Transverse colon (tissue), 4 donors: ENCODE measurements around the gene PTMS. TPM values are rescaled to one million over a fixed set of nuclear protein-coding genes. Genes with fewer than 3 reads are reported as not detected.
A peak's percentile ranks its signal among the peaks of the same experiment; 100 is the strongest.

ENCODE experiments used
- DNase-seq: peaks from one replicate; pipeline ENCODE4 v3.0.0-alpha.2; 2019
- H3K27ac ChIP-seq, 4 donors: fragments of 200-600 bp; sonication (generic); 2 replicates each; pipeline ENCODE4 v1.5.1; 2016 to 2018; ENCODE audit warnings: inconsistent platforms in 4 of 4
- H3K27me3 ChIP-seq: fragments of 200-600 bp; sonication (generic); 2 replicates; pipeline ENCODE4 v1.5.1; 2017; ENCODE audit warnings: inconsistent platforms
- H3K36me3 ChIP-seq, 4 donors: fragments of 200-600 bp; sonication (generic); 2 replicates each; pipeline ENCODE4 v1.5.1; 2017 to 2019; ENCODE audit warnings: inconsistent platforms in 4 of 4
- H3K4me1 ChIP-seq, 4 donors: fragments of 200-600 bp; sonication (generic); 2 replicates each; pipeline ENCODE4 v1.5.1; 2017 to 2020; ENCODE audit warnings: inconsistent platforms in 4 of 4
- H3K4me3 ChIP-seq, 4 donors: fragments of 200-600 bp; sonication (generic); 1 replicate in 1 of 4; 2 replicates in 3 of 4; pipeline versions ENCODE4 v1.5.1 to v1.6.1; 2017 to 2019; ENCODE audit warnings: inconsistent platforms in 4 of 4
- H3K9me3 ChIP-seq, 2 donors: fragments of 200-600 bp; sonication (generic); 2 replicates each; pipeline ENCODE4 v1.5.1; 2017 to 2019; ENCODE audit warnings: inconsistent platforms in 2 of 2
- EP300 ChIP-seq: sonication (generic); formaldehyde crosslinking; IDR thresholded peaks from one replicate; pipeline ENCODE4 v1.6.1; 2017; ENCODE audit warnings: antibody characterized with exemption, low read depth
- POLR2A ChIP-seq: fragments of 450-650 bp; IDR thresholded peaks from one replicate; pipeline ENCODE4 v1.6.1; 2016; ENCODE audit warnings: antibody characterized with exemption, mild to moderate bottlenecking, moderate library complexity
- POLR2AphosphoS5 ChIP-seq, 3 donors: sonication (generic); formaldehyde crosslinking; IDR thresholded peaks; one replicate each; pipeline ENCODE4 v1.6.1; 2016; ENCODE audit warnings: antibody characterized with exemption in 3 of 3
- WGBS, 2 donors: methylation state at CpG; one replicate each; pipeline ENCODE4 v1.1.5; 2018; ENCODE audit warnings: low coverage in 1 of 2; 5-methylcytosine and 5-hydroxymethylcytosine counted together
- in situ Hi-C, 4 donors: fragments of 200-750 bp; cut with MboI; loops; one replicate each; pipeline versions ENCODE4 v1.15.0 to v1.15.1; 2017; ENCODE audit warnings: low sequenced_read_pairs in 3 of 4, low pct_ligation_motif_present in 1 of 4, low pct_unique_long_range_greater_than_20kb in 1 of 4
- intact Hi-C: fragments of 100-400 bp; cut with DNase I; formaldehyde crosslinking; loops from one replicate; pipeline ENCODE4 v1.15.1; 2023; ENCODE audit warnings: low total_unique reads
- total RNA-seq, 4 donors: library from RNA; depleted of rRNA; stranded (reverse); fragments of >200 nt; gene quantifications; one replicate each; pipeline ENCODE4 v1.1.0, GENCODE V29; 2016
- TF ChIP-seq, protein P1 (sequence below), 5 experiments: fragments of 200-600 bp in 3 of 5; fragments of 450-650 bp in 2 of 5; sonication (generic) in 3 of 5; IDR thresholded peaks; 1 replicate in 2 of 5; 2 replicates in 3 of 5; pipeline ENCODE4 v1.5.1; 2016 to 2017; ENCODE audit warnings: antibody characterized with exemption in 5 of 5, inconsistent platforms in 3 of 5, mild to moderate bottlenecking in 2 of 5, moderate library complexity in 1 of 5

Gene PTMS
- total RNA-seq, 4 donors from 2014 or later, result 64.0 to 124 (median 83.9) TPM

DNA sequence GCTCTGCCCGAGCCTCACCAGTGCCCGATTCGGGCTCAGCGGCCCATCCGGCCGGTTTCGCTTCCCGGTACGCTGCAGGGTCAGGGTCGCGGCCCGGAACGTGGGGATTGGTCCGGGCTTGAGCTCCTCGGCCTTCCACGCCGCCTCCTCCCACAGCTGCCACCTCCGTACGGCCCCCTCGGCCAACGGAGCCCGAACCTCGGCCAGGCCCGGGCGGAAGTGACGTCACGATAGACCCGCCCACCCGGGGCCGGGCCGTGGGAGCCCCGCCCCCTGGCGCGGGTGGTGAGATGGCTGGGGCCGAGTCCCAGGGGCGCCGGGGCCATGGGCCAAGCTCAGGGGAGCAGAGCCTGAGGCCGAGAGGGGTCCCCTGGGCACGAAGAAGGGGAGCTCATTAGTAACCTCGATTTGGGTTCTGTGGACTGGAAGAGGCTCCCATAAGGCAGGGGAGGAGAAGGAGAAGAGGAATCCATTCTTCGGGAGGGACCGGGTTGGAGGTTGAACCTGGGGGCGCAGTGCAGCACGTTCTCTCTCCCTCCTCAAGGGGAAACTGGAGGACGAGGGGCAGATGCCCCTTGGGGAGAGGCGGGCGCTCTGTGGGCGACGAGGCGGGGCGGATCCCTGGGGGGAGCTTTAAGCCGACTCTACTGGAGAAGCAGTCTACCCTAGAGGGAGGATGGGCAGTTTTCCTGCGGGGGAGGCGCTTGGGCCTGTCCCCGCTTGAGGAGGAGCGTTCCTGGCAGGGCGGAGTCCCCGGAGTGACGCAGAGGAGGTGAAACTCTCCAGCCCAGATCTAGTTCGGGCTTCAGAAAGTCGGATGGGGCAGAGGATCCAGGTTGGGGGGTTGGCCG lies 13.0 kb upstream of the PTMS start, which contains the start of gene MLF2:
MLF2 (minus strand) TSS at position 221 of the 851 bp plus-strand sequence. CDS start 807 bp downstream, outside the sequence.
- no peaks in the 10 kb centered on the region for H3K27me3 ChIP-seq
- no peaks in the 10 kb centered on the region for H3K9me3 ChIP-seq
- H3K4me3 ChIP-seq, result peak within 1 kb of the TSS; percentile 78 to 93 (median 84)
- peaks cover 0 to 30% (median 17%) of the 10 kb centered on the region in 4 donors for H3K36me3 ChIP-seq
- TF ChIP-seq EP300 (peak; percentile 23), POLR2A (peak; percentile 96), POLR2AphosphoS5 (IDR thresholded peaks at IDR 0.05) (peak; percentile 96 to 99 (median 98))
- TF ChIP-seq, protein P1, sequence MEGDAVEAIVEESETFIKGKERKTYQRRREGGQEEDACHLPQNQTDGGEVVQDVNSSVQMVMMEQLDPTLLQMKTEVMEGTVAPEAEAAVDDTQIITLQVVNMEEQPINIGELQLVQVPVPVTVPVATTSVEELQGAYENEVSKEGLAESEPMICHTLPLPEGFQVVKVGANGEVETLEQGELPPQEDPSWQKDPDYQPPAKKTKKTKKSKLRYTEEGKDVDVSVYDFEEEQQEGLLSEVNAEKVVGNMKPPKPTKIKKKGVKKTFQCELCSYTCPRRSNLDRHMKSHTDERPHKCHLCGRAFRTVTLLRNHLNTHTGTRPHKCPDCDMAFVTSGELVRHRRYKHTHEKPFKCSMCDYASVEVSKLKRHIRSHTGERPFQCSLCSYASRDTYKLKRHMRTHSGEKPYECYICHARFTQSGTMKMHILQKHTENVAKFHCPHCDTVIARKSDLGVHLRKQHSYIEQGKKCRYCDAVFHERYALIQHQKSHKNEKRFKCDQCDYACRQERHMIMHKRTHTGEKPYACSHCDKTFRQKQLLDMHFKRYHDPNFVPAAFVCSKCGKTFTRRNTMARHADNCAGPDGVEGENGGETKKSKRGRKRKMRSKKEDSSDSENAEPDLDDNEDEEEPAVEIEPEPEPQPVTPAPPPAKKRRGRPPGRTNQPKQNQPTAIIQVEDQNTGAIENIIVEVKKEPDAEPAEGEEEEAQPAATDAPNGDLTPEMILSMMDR (IDR thresholded peaks at IDR 0.05), result peak in 2 of 5 experiments; percentile 98
- H3K4me1 ChIP-seq, result peaks cover 12 to 22% (median 15%) of the 10 kb centered on the region in 4 donors
- peak within 1 kb of the TSS; percentile 98 to 99 (median 99) for H3K27ac ChIP-seq
- WGBS, 2 donors, result 0% methylated on average over 39 of the region's 62 CpGs; no CpG with 5 or more reads in 1 of the 2 donors
- peak; percentile 99 for DNase-seq
- intact Hi-C loops (no loop called here), in situ Hi-C loops (no loop called here)

DNA sequence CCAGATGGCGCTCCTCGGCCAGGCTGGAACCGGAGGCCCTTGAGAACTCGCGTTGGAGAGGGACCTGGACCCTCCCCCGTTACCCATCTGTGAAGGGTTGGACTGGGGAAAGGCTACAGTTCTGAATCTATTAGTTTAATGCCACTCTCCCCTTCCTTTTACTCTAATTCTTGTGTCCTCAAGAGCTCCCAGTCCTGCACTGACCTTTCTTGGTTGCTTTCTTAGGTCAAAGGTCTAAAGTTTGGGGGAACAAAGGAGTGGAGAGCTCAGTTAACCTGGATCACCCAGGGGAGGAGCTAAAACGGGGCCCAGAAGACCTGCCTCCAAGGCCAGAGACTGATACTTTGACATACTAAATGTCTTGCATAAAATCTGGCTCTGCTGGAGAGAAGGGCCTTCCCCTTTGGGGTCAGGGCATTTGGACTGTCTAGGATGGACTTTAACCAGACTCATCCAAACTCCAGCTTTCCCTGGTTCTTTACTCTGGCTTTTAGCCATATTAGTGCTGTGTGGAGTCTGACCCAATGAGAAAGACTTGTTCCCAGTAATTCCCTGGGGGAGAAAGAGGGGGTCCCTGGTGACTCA lies 12.3 kb upstream of the PTMS start:
- intact Hi-C loops, result no loop called here
- H3K4me1 ChIP-seq, result peaks cover 12 to 22% (median 15%) of the 10 kb centered on the region in 4 donors
- H3K4me3 ChIP-seq, result peak overlapping the region in 2 of 4 donors; percentile 86 to 93
- H3K9me3 ChIP-seq, result no peaks in the 10 kb centered on the region
- H3K27me3 ChIP-seq, result no peaks in the 10 kb centered on the region
- H3K36me3 ChIP-seq, result peaks cover 0 to 23% (median 13%) of the 10 kb centered on the region in 4 donors
- TF ChIP-seq EP300 (no peak), POLR2A (no peak)
- TF ChIP-seq, protein P1 (IDR thresholded peaks at IDR 0.05), result peak in 4 of 5 experiments; percentile 4 to 95 (median 92)
- DNase-seq, result no peak
- peak overlapping the region; percentile 98 to 99 (median 99) for H3K27ac ChIP-seq
- in situ Hi-C loops, result no loop called here
- WGBS, 2 donors, result 0 to 17% methylated on average over 1 to 7 of the region's 7 CpGs

- Histone ChIP-seq H3K36me3 (peaks cover 0 to 18% (median 10%) of the 10 kb centered on the region in 4 donors), H3K27me3 (no peaks in the 10 kb centered on the region), H3K4me1 (peaks cover 12 to 22% (median 15%) of the 10 kb centered on the region in 4 donors), H3K9me3 (no peaks in the 10 kb centered on the region), H3K4me3 (no peak overlapping the region), H3K27ac (peak overlapping the region; percentile 98 to 99 (median 99))
- DNase-seq, result no peak
- in situ Hi-C loops, result no loop called here
- 90 to 91% methylated on average over 2 of the region's 2 CpGs for WGBS, 2 donors
- intact Hi-C loops, result no loop called here
- no peak for TF ChIP-seq POLR2AphosphoS5 (IDR thresholded peaks at IDR 0.05)
- no peak for TF ChIP-seq POLR2A
- TF ChIP-seq, protein P1 (IDR thresholded peaks at IDR 0.05), result no peak
- no peak for TF ChIP-seq EP300
Observed at GRCh38 chr12:6754411-6754810, 11.8 kb upstream of the PTMS start.

- no peak for DNase-seq
- intact Hi-C loops, result no loop called here
- in situ Hi-C loops, result no loop called here
- WGBS, 2 donors, result 74 to 84% methylated on average over 7 to 8 of the region's 8 CpGs
- no peaks in the 10 kb centered on the region for H3K9me3 ChIP-seq
- TF ChIP-seq POLR2A, result no peak
- TF ChIP-seq EP300, result no peak
- TF ChIP-seq, protein P1 (IDR thresholded peaks at IDR 0.05), result no peak
- no peak for TF ChIP-seq POLR2AphosphoS5 (IDR thresholded peaks at IDR 0.05)
- H3K4me3 ChIP-seq, result no peak overlapping the region
- H3K36me3 ChIP-seq, result no peaks in the 10 kb centered on the region
- no peaks in the 10 kb centered on the region for H3K27me3 ChIP-seq
- H3K4me1 ChIP-seq, result peaks cover 5 to 15% (median 8%) of the 10 kb centered on the region in 4 donors
- H3K27ac ChIP-seq, result no peak overlapping the region
Observed at GRCh38 chr12:6757028-6757690, 9.0 kb upstream of the PTMS start.
